Activated T-helper 1 cell treated with anti-CD3 and anti-CD28 coated beads, Interleukin-12 subunit alpha, Interleukin-12 subunit beta, Interleukin-2, Interleukin-4 antibody, amounts not matched to agents 30 ng/mL and 10 ng/mL and 1 ng/mL, durations not matched to agents 14 hours and 24 hours and 36 hours (primary cell): ENCODE measurements around the gene TENT5A. TPM values are rescaled to one million over a fixed set of nuclear protein-coding genes. Genes with fewer than 3 reads are reported as not detected.
"Not testable (repeated sequence)": the region's sequence is repeated elsewhere in the genome, so short reads cannot be mapped to it uniquely, and the experiment has no call there.

Source experiments
- DNase-seq: peaks from one replicate; pipeline ENCODE4 v3.0.0; 2021; ENCODE audit warnings: low spot score
- H3K27ac Mint-ChIP-seq: one replicate; pipeline ENCODE4 v1.8.0; 2021; ENCODE audit warnings: mild to moderate bottlenecking, mixed read lengths
- H3K27me3 Mint-ChIP-seq: one replicate; pipeline ENCODE4 v1.8.0; 2022; ENCODE audit warnings: mild to moderate bottlenecking, moderate library complexity, mixed read lengths; ENCODE audit not compliant: insufficient read depth
- H3K36me3 Mint-ChIP-seq: one replicate; pipeline ENCODE4 v1.8.0; 2021; ENCODE audit warnings: low read depth, mixed read lengths
- H3K4me1 Mint-ChIP-seq: one replicate; pipeline ENCODE4 v1.8.0; 2021; ENCODE audit warnings: low read depth, mixed read lengths
- H3K4me3 Mint-ChIP-seq: one replicate; pipeline ENCODE4 v1.8.0; 2021; ENCODE audit warnings: mild to moderate bottlenecking, moderate library complexity, mixed read lengths
- H3K9me3 Mint-ChIP-seq: one replicate; pipeline ENCODE4 v1.8.0; 2021; ENCODE audit warnings: mixed read lengths
- intact Hi-C: fragments of 100-400 bp; cut with micrococcal nuclease; formaldehyde crosslinking; loops from one replicate; pipeline ENCODE4 v1.15.1; 2024
- total RNA-seq: library from RNA; stranded (reverse); gene quantifications from 2 replicates; pipeline ENCODE4 v1.2.3, GENCODE V29; 2022

TENT5A gene
- total RNA-seq, 1 donor from 2014 or later: 0.34 TPM

GRCh38 chr6:81786150-81786549 is 33.7 kb upstream of the TENT5A start:
- no peak for DNase-seq
- intact Hi-C loops: no loop called here
- Mint-ChIP-seq H3K4me1 (no peaks in the 10 kb centered on the region), H3K27me3 (peaks cover 6% of the 10 kb centered on the region), H3K36me3 (no peaks in the 10 kb centered on the region), H3K4me3 (no peak overlapping the region), H3K9me3 (peaks cover 7% of the 10 kb centered on the region), H3K27ac (no peak overlapping the region)

GRCh38 chr6:81785377-81785776 is 32.9 kb upstream of the TENT5A start:
- Mint-ChIP-seq H3K27ac (no peak overlapping the region), H3K27me3 (peaks cover 6% of the 10 kb centered on the region), H3K36me3 (no peaks in the 10 kb centered on the region), H3K9me3 (peaks cover 7% of the 10 kb centered on the region), H3K4me3 (no peak overlapping the region), H3K4me1 (no peaks in the 10 kb centered on the region)
- intact Hi-C loops: no loop called here
- DNase-seq: no peak

GRCh38 chr6:81783893-81784292 is 31.4 kb upstream of the TENT5A start:
- peaks cover 7% of the 10 kb centered on the region for H3K9me3 Mint-ChIP-seq
- intact Hi-C loops: no loop called here
- no peaks in the 10 kb centered on the region for H3K4me1 Mint-ChIP-seq
- no peak overlapping the region for H3K4me3 Mint-ChIP-seq
- DNase-seq: no peak
- peaks cover 6% of the 10 kb centered on the region for H3K27me3 Mint-ChIP-seq
- no peak overlapping the region for H3K27ac Mint-ChIP-seq
- no peaks in the 10 kb centered on the region for H3K36me3 Mint-ChIP-seq

GRCh38 chr6:81781624-81782023 is 29.1 kb upstream of the TENT5A start:
- no peaks in the 10 kb centered on the region for H3K36me3 Mint-ChIP-seq
- no peaks in the 10 kb centered on the region for H3K4me1 Mint-ChIP-seq
- peaks cover 3% of the 10 kb centered on the region for H3K27me3 Mint-ChIP-seq
- peaks cover 7% of the 10 kb centered on the region for H3K9me3 Mint-ChIP-seq
- no peak overlapping the region for H3K27ac Mint-ChIP-seq
- H3K4me3 Mint-ChIP-seq: no peak overlapping the region
- intact Hi-C loops: no loop called here
- no peak for DNase-seq

- Mint-ChIP-seq H3K27ac (no peak overlapping the region), H3K4me3 (no peak overlapping the region), H3K36me3 (no peaks in the 10 kb centered on the region), H3K27me3 (peaks cover 4% of the 10 kb centered on the region), H3K9me3 (peaks cover 7% of the 10 kb centered on the region), H3K4me1 (peaks cover 8% of the 10 kb centered on the region)
- DNase-seq: no peak
- intact Hi-C loops: no loop called here
These were observed 25.2 kb upstream of the TENT5A start for GRCh38 chr6:81777586-81778268.

GRCh38 chr6:81776219-81776618 is 23.7 kb upstream of the TENT5A start:
- H3K4me3 Mint-ChIP-seq, intact Hi-C loops: not testable (repeated sequence)

GRCh38 chr6:81774542-81774941 is 22.1 kb upstream of the TENT5A start:
- no peak overlapping the region for H3K4me3 Mint-ChIP-seq
- H3K9me3 Mint-ChIP-seq: no peaks in the 10 kb centered on the region
- no peak for DNase-seq
- H3K36me3 Mint-ChIP-seq: no peaks in the 10 kb centered on the region
- intact Hi-C loops: no loop called here
- H3K4me1 Mint-ChIP-seq: peaks cover 10% of the 10 kb centered on the region
- H3K27ac Mint-ChIP-seq: no peak overlapping the region
- peaks cover 4% of the 10 kb centered on the region for H3K27me3 Mint-ChIP-seq

More at GRCh38 chr6:81776219-81776618, 23.7 kb upstream of the TENT5A start:
- H3K27me3 Mint-ChIP-seq, H3K27ac Mint-ChIP-seq, H3K36me3 Mint-ChIP-seq, H3K4me1 Mint-ChIP-seq, H3K9me3 Mint-ChIP-seq, DNase-seq: not testable (repeated sequence)

GRCh38 chr6:81773887-81774286 is 21.4 kb upstream of the TENT5A start:
- H3K27me3 Mint-ChIP-seq: peaks cover 4% of the 10 kb centered on the region
- H3K4me3 Mint-ChIP-seq: no peak overlapping the region
- intact Hi-C loops: no loop called here
- H3K36me3 Mint-ChIP-seq: no peaks in the 10 kb centered on the region
- H3K9me3 Mint-ChIP-seq: no peaks in the 10 kb centered on the region
- peaks cover 10% of the 10 kb centered on the region for H3K4me1 Mint-ChIP-seq
- DNase-seq: no peak
- H3K27ac Mint-ChIP-seq: no peak overlapping the region

GRCh38 chr6:81772741-81773140 is 20.3 kb upstream of the TENT5A start:
- H3K27ac Mint-ChIP-seq: no peak overlapping the region
- H3K27me3 Mint-ChIP-seq: peaks cover 4% of the 10 kb centered on the region
- H3K4me1 Mint-ChIP-seq: peaks cover 10% of the 10 kb centered on the region
- no peaks in the 10 kb centered on the region for H3K36me3 Mint-ChIP-seq
- H3K9me3 Mint-ChIP-seq: no peaks in the 10 kb centered on the region
- H3K4me3 Mint-ChIP-seq: no peak overlapping the region
- intact Hi-C loops: loop anchor here (1.0 kb wide), 1 partner anchor 20 kb away; the partner anchor contains the start of gene TENT5A
- DNase-seq: no peak

GRCh38 chr6:81771097-81771496 is 18.6 kb upstream of the TENT5A start:
- Mint-ChIP-seq H3K27ac (no peak overlapping the region), H3K9me3 (no peaks in the 10 kb centered on the region), H3K27me3 (peaks cover 4% of the 10 kb centered on the region), H3K4me3 (no peak overlapping the region), H3K36me3 (no peaks in the 10 kb centered on the region), H3K4me1 (peaks cover 10% of the 10 kb centered on the region)
- intact Hi-C loops: no loop called here
- no peak for DNase-seq

GRCh38 chr6:81770381-81770780 is 17.9 kb upstream of the TENT5A start:
- no peaks in the 10 kb centered on the region for H3K36me3 Mint-ChIP-seq
- H3K4me1 Mint-ChIP-seq: peaks cover 10% of the 10 kb centered on the region
- H3K9me3 Mint-ChIP-seq: no peaks in the 10 kb centered on the region
- no peak for DNase-seq
- intact Hi-C loops: no loop called here
- no peak overlapping the region for H3K4me3 Mint-ChIP-seq
- no peak overlapping the region for H3K27ac Mint-ChIP-seq
- H3K27me3 Mint-ChIP-seq: peaks cover 4% of the 10 kb centered on the region

- Mint-ChIP-seq H3K4me1 (peaks cover 10% of the 10 kb centered on the region), H3K36me3 (no peaks in the 10 kb centered on the region), H3K27ac (no peak overlapping the region), H3K9me3 (no peaks in the 10 kb centered on the region), H3K4me3 (no peak overlapping the region), H3K27me3 (peaks cover 4% of the 10 kb centered on the region)
- intact Hi-C loops: no loop called here
- DNase-seq: no peak
These were observed 17.3 kb upstream of the TENT5A start for GRCh38 chr6:81769824-81770223.

GRCh38 chr6:81768150-81768942 is 15.9 kb upstream of the TENT5A start:
- intact Hi-C loops: no loop called here
- no peaks in the 10 kb centered on the region for H3K36me3 Mint-ChIP-seq
- peaks cover 2% of the 10 kb centered on the region for H3K27me3 Mint-ChIP-seq
- peaks cover 8% of the 10 kb centered on the region for H3K4me1 Mint-ChIP-seq
- H3K4me3 Mint-ChIP-seq: no peak overlapping the region
- no peak overlapping the region for H3K27ac Mint-ChIP-seq
- H3K9me3 Mint-ChIP-seq: no peaks in the 10 kb centered on the region
- no peak for DNase-seq
